GM18517 (cell line): Measurements from ENCODE around the gene PCSK1N.
"Not testable (repeated sequence)": the region's sequence is repeated elsewhere in the genome, so short reads cannot be mapped to it uniquely, and the experiment has no call there.

Source experiments
- ATAC-seq: cut with Tn5 transposase; IDR thresholded peaks from one replicate; pipeline ENCODE4 v1.9.1; 2021; ENCODE audit warnings: mild to moderate bottlenecking, moderate library complexity; ENCODE audit not compliant: unreplicated experiment

Gene PCSK1N

DNA sequence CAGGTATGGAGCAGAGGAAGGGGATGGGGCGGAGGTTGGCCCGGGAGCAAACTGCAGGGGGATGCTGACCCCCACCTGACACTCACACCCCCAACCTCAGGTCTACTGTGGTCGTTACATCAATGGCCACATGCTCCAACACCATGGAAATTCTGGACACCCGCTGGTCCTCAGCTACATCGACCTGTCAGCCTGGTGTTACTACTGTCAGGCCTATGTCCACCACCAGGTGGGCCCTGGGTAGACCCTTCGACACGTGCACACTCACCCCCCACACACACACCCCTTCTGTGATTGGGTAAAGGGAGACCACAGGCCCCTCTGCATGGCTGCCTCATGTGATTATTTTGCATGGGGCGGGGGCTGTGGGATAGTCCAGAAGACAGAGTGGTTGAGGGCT, 11.3 kb downstream of the PCSK1N start:
- no peak for ATAC-seq

DNA sequence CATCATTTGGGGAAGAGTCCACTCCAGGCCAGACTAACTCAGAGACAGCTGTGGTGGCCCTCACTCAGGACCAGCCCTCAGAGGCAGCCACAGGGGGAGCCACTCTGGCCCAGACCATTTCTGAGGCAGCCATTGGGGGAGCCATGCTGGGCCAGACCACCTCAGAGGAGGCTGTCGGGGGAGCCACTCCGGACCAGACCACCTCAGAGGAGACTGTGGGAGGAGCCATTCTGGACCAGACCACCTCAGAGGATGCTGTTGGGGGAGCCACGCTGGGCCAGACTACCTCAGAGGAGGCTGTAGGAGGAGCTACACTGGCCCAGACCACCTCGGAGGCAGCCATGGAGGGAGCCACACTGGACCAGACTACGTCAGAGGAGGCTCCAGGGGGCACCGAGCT, 12.4 kb downstream of the PCSK1N start:
- ATAC-seq = no peak

DNA sequence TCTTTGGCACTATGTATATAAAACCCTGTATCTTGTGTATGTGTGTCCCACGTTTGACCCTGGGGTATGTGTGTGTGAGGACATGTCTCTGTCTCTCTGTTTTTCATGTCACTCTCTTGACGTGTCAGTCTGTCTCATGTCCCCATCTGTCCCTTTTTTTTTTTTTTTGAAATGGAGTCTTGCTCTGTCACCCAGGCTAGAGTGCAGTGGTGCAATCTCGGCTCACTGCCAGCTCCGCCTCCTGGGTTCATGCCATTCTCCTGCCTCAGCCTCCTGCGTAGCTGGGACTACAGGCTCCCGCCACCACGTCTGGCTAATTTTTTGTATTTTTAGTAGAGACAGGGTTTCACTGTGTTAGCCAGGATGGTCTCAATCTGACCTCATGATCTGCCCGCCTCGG, 16.0 kb downstream of the PCSK1N start:
- not testable (repeated sequence) for ATAC-seq

GRCh38 chrX:48818866-48819265, 16.5 kb downstream of the PCSK1N start:
- no peak for ATAC-seq

- ATAC-seq = no peak
These were observed 17.3 kb downstream of the PCSK1N start for GRCh38 chrX:48818098-48818497.

DNA sequence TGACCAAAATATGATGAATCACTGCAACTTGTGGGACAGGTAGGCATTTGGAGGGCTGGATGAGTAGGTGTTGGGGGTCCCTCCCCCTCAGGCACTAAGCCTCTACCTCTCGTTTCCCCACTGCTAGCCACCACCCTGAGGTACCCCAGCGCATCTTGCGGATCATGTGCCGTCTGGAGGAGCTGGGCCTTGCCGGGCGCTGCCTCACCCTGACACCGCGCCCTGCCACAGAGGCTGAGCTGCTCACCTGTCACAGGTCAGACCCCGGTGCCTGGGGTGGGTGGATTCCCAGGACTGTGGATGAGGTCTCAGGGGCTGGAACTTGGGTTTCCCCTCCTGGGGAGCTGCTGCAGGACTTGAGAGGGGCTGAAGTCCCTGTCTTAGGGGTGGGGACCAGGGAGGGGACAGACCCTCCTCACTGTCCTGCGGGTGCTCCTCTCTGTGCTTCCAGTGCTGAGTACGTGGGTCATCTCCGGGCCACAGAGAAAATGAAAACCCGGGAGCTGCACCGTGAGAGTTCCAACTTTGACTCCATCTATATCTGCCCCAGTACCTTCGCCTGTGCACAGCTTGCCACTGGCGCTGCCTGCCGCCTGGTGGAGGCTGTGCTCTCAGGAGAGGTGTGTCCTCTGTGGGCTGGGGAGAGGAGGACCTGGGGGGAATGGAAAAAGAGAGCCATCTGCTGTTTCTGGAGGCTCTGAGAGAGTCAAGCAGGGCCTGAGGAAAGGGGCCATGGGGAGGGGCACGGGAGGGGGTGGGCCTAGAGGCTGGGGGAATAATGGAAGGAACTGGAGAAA, 19.2 kb downstream of the PCSK1N start:
- ATAC-seq = no peak

DNA sequence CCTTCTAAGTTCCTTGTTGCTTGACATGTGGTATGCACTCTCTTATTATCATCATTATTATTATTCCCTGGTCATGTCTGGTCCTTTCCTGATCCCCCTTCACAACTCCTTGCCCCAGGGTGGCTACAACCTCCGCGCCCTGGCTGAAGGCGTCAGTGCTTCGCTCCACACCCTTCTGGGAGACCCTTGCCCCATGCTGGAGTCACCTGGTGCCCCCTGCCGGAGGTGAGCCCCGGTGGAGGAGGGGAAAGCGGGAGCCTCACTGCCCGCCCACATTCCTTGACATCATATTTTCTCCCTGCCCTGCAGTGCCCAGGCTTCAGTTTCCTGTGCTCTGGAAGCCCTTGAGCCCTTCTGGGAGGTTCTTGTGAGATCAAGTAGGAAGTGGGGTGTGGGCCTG, 20.1 kb downstream of the PCSK1N start:
- ATAC-seq = no peak

DNA sequence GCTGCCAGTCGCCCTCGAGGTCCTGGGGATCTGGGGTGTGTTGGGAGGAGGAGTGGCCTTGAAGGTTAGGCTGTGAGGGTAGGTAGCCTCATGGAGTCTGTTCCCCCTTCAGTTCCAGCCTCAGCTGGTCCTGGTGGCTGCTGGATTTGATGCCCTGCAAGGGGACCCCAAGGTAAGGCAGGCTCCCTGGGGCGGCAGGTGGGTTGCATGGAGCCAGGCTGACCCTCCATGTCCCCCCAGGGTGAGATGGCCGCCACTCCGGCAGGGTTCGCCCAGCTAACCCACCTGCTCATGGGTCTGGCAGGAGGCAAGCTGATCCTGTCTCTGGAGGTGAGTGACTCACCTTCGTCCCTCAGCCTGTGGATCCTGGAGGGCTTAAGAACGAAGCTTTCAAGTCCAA, 20.7 kb downstream of the PCSK1N start:
- no peak for ATAC-seq

DNA sequence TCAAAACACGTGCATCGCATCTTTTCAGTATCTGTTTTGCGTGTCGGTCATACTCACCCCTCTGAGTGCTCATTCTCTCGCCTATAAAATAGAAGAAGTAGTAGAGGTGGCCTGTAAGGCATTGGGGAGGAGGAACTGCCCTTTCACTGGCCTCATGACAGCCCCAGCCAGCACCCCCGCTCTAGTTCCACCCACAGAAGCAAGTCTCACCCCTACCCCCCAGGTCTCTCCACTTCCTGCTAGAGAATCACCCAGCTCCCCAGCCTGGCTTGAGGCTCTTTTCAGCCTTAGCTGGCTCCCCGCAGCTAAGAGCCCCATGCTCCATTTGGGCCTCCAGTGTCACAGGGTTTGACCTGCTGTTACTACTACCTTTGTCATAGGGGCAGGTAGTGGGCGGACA, 21.8 kb downstream of the PCSK1N start:
- ATAC-seq = no peak

- ATAC-seq = no peak
These were observed 29.3 kb downstream of the PCSK1N start for GRCh38 chrX:48806081-48806480.

DNA sequence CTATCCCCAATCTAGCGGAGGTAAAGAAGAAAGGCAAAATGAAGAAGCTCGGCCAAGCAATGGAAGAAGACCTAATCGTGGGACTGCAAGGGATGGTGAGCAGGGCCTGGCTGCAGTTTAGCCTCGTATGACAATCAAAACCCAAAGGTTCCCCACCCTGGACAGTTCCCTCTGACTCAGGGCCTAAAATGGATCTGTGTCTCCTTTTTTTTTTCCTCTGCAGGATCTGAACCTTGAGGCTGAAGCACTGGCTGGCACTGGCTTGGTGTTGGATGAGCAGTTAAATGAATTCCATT, 32.6 kb downstream of the PCSK1N start:
- no peak for ATAC-seq

- ATAC-seq = peak; percentile 38
These were observed 33.1 kb downstream of the PCSK1N start for GRCh38 chrX:48802089-48802904.

DNA sequence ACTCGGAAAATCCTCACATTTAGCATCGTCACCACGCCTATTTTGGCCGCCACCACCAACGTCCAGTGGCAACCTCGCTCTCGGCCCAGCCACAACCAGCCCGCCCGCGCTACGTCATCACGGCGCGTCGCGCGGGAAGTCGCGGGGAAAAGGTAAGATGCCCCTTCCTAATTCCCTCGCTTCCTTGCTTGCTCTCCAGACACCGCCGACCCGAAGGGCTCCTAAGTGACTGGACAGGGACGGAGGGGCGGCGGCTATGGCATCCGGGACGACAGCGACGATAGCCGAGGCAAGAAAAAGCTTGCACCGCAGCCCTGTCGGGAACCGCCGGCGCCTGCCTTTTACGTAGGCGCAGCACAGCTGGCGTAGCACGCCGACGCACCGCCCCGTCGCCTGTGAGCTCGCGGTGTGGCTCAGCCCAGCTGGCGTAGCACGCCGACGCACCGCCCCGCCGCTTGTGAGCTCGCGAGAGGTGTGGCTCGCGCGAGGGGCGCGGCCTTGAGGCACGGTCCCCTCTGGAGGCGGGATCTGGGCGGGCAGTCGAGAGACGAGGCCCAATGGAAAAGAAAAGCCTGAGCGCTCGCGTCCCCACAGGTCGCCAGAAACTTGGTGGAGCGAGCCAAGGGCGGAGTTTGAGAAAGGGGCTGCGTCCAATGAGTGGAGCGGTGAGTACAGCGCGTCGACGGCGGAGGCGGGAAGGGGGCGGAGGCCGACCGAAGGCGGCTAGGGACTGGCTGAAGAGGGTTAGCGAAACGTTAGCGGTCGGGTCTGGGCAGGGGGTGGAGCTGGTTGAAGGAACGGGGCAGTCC, 33.9 kb downstream of the PCSK1N start, which contains the start of gene HDAC6:
TSS of gene HDAC6 (plus strand) at position 788 of the 809 bp plus-strand sequence. CDS start 626 bp downstream, outside the sequence.
- ATAC-seq = peak; percentile 83

DNA sequence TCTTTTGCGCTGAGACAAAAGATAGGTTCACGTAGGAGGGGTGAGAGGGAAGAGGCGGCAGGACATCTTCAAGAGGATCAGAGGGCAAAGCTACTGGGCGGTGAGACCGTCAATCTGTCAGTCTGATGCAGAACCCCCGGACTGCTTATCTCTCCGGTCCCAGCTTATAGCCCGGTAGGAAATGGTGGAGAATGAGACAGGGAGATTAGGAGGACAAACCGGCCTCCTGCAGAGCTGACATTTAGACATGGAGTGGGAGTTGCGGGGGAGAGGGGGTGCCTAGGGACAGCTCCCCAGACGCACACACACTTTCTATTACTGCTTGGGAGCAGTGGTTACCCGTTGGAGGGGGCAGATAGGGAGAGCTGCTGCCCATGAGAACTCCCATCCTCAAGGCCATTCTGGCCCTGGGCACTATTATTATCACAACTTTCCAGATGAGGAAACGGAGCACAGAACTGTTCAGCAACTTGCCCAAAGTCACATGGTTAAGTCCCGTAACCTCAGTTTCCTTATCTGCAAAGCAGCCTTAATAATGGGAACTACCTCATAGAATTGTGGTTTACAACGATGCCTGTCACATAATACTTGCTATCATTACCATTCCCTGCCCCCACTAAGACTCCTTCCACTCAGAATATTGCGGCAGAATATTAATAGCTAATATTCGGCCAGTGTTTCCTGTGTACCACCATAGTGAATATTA, 34.7 kb downstream of the PCSK1N start:
- ATAC-seq = no peak

- no peak for ATAC-seq
These were observed 37.1 kb downstream of the PCSK1N start for GRCh38 chrX:48798318-48798717.

DNA sequence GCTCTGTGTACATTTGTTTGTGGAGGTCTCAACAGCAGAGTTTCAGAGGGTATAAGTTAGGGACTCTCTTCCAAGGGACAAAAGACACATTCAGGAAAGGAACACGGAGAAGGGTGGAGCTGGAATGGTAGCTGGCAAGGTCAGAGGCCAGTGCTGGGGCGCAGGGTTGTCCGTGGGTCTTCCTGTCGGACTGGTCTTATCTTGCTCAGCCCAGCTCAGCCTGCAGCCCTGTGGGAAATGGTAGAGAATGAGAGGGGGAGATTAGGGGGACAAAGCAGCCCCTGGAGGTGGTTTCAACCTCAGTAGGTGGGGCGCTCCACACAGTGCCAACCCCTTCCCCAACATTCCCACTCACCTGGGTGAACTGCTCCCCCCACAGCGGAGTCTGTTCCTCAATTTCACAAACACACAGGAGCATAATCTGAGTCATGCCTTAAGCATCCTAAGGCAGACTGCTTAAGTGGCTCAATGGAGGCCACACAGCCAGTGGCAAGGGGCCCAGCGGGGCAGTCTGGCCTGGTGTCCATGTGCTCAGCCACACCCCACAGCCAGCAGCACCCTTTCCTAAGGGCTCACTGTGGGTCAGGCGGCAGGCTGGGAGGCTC, 40.4 kb downstream of the PCSK1N start:
- ATAC-seq = no peak

DNA sequence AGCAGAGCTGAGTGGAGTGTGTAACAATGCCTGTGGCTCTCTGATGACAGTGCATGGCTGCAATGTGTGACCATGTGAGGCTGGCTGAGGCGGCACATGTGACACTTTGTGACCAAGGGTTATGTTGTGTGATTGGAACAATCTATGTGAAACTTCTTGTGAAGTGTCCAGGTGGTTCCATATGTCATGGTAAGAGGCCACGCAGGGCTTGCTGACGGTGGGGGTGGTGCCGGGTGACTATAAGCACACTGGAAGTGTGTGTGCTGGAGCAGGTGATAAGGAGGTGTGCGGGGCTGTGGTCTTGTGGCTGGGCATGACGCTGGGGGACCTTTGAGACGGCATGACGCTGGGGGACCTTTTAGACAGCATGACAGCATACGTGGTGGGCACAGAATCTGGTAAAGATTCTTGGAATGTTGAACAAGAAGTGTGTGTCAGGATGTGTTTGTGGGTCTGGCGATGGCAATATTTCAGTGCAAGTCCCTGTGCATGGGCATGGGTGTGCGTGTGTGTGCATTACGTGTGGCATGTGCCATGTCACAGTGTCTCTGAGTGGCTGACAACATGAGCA, 41.0 kb downstream of the PCSK1N start:
- ATAC-seq = no peak

GRCh38 chrX:48793935-48794334, 41.5 kb downstream of the PCSK1N start:
- no peak for ATAC-seq

DNA sequence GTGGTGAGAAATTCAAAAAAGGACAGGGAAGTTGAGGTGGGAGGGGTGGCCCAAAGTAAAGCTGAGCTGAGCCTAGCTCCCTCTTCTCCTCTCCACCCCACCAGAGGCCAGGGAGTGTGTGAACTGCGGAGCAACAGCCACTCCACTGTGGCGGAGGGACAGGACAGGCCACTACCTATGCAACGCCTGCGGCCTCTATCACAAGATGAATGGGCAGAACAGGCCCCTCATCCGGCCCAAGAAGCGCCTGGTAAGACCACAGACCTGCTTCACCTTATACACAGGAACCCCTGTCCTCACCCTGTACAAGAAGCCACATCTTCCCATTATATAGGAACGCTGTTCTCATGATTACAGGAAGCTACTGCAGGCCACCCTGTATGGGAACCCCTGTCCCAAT, 43.2 kb downstream of the PCSK1N start:
- no peak for ATAC-seq
